ENCODE results near the gene ANKRD63. TPM values are rescaled to one million over a fixed set of nuclear protein-coding genes. Genes with fewer than 3 reads are reported as not detected.

ANKRD63 gene
- total and polyA plus RNA-seq, 9 of the 15 experiments (the other 6 are each of a cell fraction or from before 2014, with no cell fraction given), result 1.3 to 2.0 (median 1.8) TPM; not detected in 6

DNA sequence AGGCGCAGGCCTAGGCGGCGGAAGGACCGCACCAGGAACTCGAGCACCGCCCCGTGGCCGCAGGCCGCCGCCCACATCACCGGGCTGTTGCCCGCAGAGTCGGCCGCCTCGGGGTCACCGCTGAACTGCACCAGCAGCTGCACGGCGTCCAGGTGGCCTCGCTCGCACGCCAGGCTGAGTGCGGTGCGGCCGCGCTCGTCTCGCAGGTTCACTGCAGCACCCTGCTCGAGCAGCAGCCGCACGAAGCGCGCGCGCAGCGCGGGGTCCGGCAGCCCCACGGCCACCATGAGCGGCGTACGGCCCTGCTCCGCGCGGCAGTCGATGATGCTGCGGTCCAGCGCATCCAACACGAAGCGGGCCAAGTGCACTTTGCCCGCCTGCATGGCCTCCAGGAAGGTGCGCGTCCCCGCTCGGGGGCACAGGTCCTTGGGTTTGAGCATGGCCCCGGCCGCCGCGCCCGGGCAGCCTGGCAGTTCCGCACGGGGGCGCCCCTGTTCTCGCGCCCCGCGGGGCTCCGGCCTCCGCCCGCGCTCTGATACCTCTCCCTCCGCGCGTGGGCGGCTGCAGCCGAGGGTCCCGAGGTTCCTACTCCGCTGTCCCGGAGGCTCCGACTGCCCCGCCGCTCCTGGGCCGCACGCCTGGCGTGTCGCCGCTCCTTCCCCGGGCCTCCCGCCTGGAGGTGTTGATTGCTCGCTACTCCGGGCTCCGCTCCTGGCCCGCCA lies 556 bp downstream of the ANKRD63 start (continued):
- TF ChIP-seq RREB1 (CRISPR knock-in tag; IDR thresholded peaks at IDR 0.05) (0 out of 2 replicates have a peak, but pooled peaks have one; percentile 86), ZFX (CRISPR knock-in tag; IDR thresholded peaks at IDR 0.05) (peak; percentile 86), NBN (IDR thresholded peaks at IDR 0.05; ENCODE audit: low read depth) (no peak), ZNF766 (CRISPR knock-in tag; conservative IDR thresholded peaks at IDR 0.05) (peak; percentile 64; the same call in 1 of the 2 replicates), GABPB1 (CRISPR knock-in tag; IDR thresholded peaks at IDR 0.05) (0 out of 2 replicates have a peak, but pooled peaks have one; percentile 54), ZBTB1 (CRISPR knock-in tag; IDR thresholded peaks at IDR 0.05; ENCODE audit: borderline replicate concordance, low read depth) (peak; percentile 99), WHSC1 (IDR thresholded peaks at IDR 0.05; ENCODE audit: low read length) (no peak), PHB (CRISPR knock-in tag; IDR thresholded peaks at IDR 0.05) (no peak), PREB (CRISPR knock-in tag; IDR thresholded peaks at IDR 0.05) (no peak), ZNF41 (CRISPR knock-in tag; conservative IDR thresholded peaks at IDR 0.05) (no peak)
- TF ChIP-seq, protein P1, sequence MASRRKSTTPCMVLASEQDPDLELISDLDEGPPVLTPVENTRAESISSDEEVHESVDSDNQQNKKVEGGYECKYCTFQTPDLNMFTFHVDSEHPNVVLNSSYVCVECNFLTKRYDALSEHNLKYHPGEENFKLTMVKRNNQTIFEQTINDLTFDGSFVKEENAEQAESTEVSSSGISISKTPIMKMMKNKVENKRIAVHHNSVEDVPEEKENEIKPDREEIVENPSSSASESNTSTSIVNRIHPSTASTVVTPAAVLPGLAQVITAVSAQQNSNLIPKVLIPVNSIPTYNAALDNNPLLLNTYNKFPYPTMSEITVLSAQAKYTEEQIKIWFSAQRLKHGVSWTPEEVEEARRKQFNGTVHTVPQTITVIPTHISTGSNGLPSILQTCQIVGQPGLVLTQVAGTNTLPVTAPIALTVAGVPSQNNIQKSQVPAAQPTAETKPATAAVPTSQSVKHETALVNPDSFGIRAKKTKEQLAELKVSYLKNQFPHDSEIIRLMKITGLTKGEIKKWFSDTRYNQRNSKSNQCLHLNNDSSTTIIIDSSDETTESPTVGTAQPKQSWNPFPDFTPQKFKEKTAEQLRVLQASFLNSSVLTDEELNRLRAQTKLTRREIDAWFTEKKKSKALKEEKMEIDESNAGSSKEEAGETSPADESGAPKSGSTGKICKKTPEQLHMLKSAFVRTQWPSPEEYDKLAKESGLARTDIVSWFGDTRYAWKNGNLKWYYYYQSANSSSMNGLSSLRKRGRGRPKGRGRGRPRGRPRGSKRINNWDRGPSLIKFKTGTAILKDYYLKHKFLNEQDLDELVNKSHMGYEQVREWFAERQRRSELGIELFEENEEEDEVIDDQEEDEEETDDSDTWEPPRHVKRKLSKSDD (conservative IDR thresholded peaks at IDR 0.05; ENCODE audit: low read length), result no peak
- TF ChIP-seq, protein P2, sequence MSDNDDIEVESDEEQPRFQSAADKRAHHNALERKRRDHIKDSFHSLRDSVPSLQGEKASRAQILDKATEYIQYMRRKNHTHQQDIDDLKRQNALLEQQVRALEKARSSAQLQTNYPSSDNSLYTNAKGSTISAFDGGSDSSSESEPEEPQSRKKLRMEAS (CRISPR knock-in tag; IDR thresholded peaks at IDR 0.05), result peak; percentile 82
- TF ChIP-seq, protein P3, sequence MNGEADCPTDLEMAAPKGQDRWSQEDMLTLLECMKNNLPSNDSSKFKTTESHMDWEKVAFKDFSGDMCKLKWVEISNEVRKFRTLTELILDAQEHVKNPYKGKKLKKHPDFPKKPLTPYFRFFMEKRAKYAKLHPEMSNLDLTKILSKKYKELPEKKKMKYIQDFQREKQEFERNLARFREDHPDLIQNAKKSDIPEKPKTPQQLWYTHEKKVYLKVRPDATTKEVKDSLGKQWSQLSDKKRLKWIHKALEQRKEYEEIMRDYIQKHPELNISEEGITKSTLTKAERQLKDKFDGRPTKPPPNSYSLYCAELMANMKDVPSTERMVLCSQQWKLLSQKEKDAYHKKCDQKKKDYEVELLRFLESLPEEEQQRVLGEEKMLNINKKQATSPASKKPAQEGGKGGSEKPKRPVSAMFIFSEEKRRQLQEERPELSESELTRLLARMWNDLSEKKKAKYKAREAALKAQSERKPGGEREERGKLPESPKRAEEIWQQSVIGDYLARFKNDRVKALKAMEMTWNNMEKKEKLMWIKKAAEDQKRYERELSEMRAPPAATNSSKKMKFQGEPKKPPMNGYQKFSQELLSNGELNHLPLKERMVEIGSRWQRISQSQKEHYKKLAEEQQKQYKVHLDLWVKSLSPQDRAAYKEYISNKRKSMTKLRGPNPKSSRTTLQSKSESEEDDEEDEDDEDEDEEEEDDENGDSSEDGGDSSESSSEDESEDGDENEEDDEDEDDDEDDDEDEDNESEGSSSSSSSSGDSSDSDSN (IDR thresholded peaks at IDR 0.05; ENCODE audit: borderline replicate concordance in 1 of 2, low read depth in 2 of 2, low read length in 2 of 2), result peak in 1 of 2 experiments; percentile 73; a peak in 1 of 4 replicates

Data from K562 (cell line).